Body of pancreas (tissue), 4 donors: ENCODE results near the gene OXCT2.

ENCODE experiments used
- CTCF ChIP-seq, 7 experiments: fragments of 450-650 bp in 4 of 7; fragments of 200-600 bp in 3 of 7; sonication (generic) in 3 of 7; IDR thresholded peaks; one replicate each; pipeline ENCODE4 v1.5.1; 2016 to 2019; ENCODE audit warnings: antibody characterized with exemption in 7 of 7
- POLR2A ChIP-seq, 3 donors: fragments of 450-650 bp; IDR thresholded peaks; one replicate each; pipeline ENCODE4 v1.6.1; 2016; ENCODE audit warnings: antibody characterized with exemption in 3 of 3, mild to moderate bottlenecking in 2 of 3

- TF ChIP-seq CTCF (IDR thresholded peaks at IDR 0.05) (no peak), POLR2A (IDR thresholded peaks at IDR 0.05) (no peak)
These were observed 13.6 kb downstream of the OXCT2 start for GRCh38 chr1:39757501-39757900.
